NCI-H128 (cell line): ENCODE measurements around the gene ITGA5.

Source experiments
- DNase-seq: peaks from one replicate; lab custom pipeline; 2025; ENCODE audit not compliant: unreplicated experiment; lab: John Stamatoyannopoulos, UW

ITGA5 gene

GRCh38 chr12:54390176-54390667, 28.8 kb downstream of the ITGA5 start:
- DNase-seq = no peak

- DNase-seq = no peak
Observed at GRCh38 chr12:54389607-54390175, 29.4 kb downstream of the ITGA5 start.

- DNase-seq = no peak
Observed at GRCh38 chr12:54389134-54389508, 29.9 kb downstream of the ITGA5 start.

- DNase-seq = no peak
Observed at GRCh38 chr12:54388237-54389133, 30.6 kb downstream of the ITGA5 start.

- DNase-seq = no peak
Observed at GRCh38 chr12:54387114-54387467, 32.0 kb downstream of the ITGA5 start.

GRCh38 chr12:54386403-54387113, 32.5 kb downstream of the ITGA5 start:
- DNase-seq = no peak

- DNase-seq = no peak
Observed at GRCh38 chr12:54385251-54385914, 33.7 kb downstream of the ITGA5 start.

- no peak for DNase-seq
Observed at GRCh38 chr12:54384591-54385041, 34.5 kb downstream of the ITGA5 start, which contains the start of gene ZNF385A. TSS of gene ZNF385A (minus strand) at chr12:54384733. CDS start at chr12:54384514, 219 bp downstream.

- DNase-seq = no peak
Observed at GRCh38 chr12:54383041-54383609, 35.9 kb downstream of the ITGA5 start.

- no peak for DNase-seq
Observed at GRCh38 chr12:54381136-54381535, 37.9 kb downstream of the ITGA5 start.

- peak; percentile 86 for DNase-seq
Observed at GRCh38 chr12:54379398-54380201, 39.5 kb downstream of the ITGA5 start.

GRCh38 chr12:54378796-54379397, 40.2 kb downstream of the ITGA5 start:
- DNase-seq = no peak

- no peak for DNase-seq
Observed at GRCh38 chr12:54377797-54378515, 41.1 kb downstream of the ITGA5 start.

- DNase-seq = no peak
Observed at GRCh38 chr12:54377007-54377406, 42.1 kb downstream of the ITGA5 start.

- DNase-seq = no peak
Observed at GRCh38 chr12:54376596-54376995, 42.5 kb downstream of the ITGA5 start.

- no peak for DNase-seq
Observed at GRCh38 chr12:54375259-54375579, 43.8 kb downstream of the ITGA5 start.

- no peak for DNase-seq
Observed at GRCh38 chr12:54374562-54375258, 44.4 kb downstream of the ITGA5 start.
